Prostate gland (tissue), 2 donors: ENCODE data around the gene TVP23B.
"Not testable (repeated sequence)": the region's sequence is repeated elsewhere in the genome, so short reads cannot be mapped to it uniquely, and the experiment has no call there.

Experiments
- CTCF ChIP-seq, 4 experiments: fragments of 200-600 bp in 2 of 4; fragments of 450-650 bp in 2 of 4; sonication (generic) in 2 of 4; IDR thresholded peaks; 1 replicate in 3 of 4; 2 replicates in 1 of 4; pipeline ENCODE4 v1.5.1; 2016 to 2019; ENCODE audit warnings: antibody characterized with exemption in 4 of 4, mild to moderate bottlenecking in 2 of 4, moderate library complexity in 2 of 4
- POLR2A ChIP-seq: fragments of 450-650 bp; IDR thresholded peaks from one replicate; pipeline ENCODE4 v1.6.1; 2016; ENCODE audit warnings: antibody characterized with exemption, mild to moderate bottlenecking

- not testable (repeated sequence) for TF ChIP-seq POLR2A; CTCF (IDR thresholded peaks at IDR 0.05)
Measured at GRCh38 chr17:18743699-18744421, 37.1 kb upstream of the TVP23B start, which contains the start of gene FBXW10.
